Central memory CD8-positive, alpha-beta T cell (primary cell): Measurements from ENCODE around the gene TANGO6.

Experiments used
- ATAC-seq: fragments of 150-1000 bp; cut with Tn5 transposase; replicated peaks from 2 replicates; pipeline ENCODE4 v1.10.0; 2022; ENCODE audit warnings: mild to moderate bottlenecking, moderate FRiP score, moderate number of reproducible peaks; ENCODE audit not compliant: poor library complexity, severe bottlenecking; ENCODE audit errors: extremely low read depth
- DNase-seq, 2 donors: peaks; one replicate each; pipeline ENCODE4 v3.0.0; 2021; ENCODE audit warnings: low spot score in 2 of 2
- H3K27ac Mint-ChIP-seq: one replicate; pipeline ENCODE4 v1.8.0; 2022; ENCODE audit warnings: low read depth, mild to moderate bottlenecking, moderate library complexity, mixed read lengths
- H3K27me3 Mint-ChIP-seq: one replicate; pipeline ENCODE4 v1.8.0; 2022; ENCODE audit warnings: mixed read lengths
- H3K36me3 Mint-ChIP-seq: one replicate; pipeline ENCODE4 v1.8.0; 2022; ENCODE audit warnings: mild to moderate bottlenecking, moderate library complexity, mixed read lengths; ENCODE audit not compliant: insufficient read depth
- H3K4me1 Mint-ChIP-seq: one replicate; pipeline ENCODE4 v1.8.0; 2022; ENCODE audit warnings: mixed read lengths
- H3K4me3 Mint-ChIP-seq: one replicate; pipeline ENCODE4 v1.8.0; 2022; ENCODE audit warnings: mild to moderate bottlenecking, moderate library complexity, mixed read lengths
- H3K9me3 Mint-ChIP-seq: one replicate; pipeline ENCODE4 v1.8.0; 2022; ENCODE audit warnings: mixed read lengths

TANGO6 gene

DNA sequence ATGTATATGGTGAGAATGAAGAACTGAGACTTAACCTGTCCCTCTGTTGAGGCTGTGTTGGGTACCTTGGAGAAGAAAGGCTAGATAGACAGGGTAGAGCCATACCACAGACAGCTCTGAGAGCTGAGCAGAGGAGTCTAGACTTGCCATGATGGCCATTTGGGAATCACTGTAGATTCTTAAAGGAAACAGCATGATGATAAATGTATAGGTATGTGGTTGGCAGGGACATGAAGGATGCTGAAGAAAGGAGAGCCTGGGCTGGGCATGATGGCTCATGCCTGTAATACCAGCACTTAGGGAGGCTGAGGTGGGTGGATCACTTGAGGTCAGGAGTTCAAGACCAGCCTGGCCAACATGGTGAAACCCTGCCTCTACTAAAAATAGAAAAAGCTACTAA lies 147.7 kb downstream of the TANGO6 start:
- H3K36me3 Mint-ChIP-seq = peaks cover 1% of the 10 kb centered on the region
- H3K4me3 Mint-ChIP-seq = no peak overlapping the region
- H3K27ac Mint-ChIP-seq = no peak overlapping the region
- no peaks in the 10 kb centered on the region for H3K4me1 Mint-ChIP-seq
- H3K27me3 Mint-ChIP-seq = no peaks in the 10 kb centered on the region
- DNase-seq (no peak), ATAC-seq (no peak)
- no peaks in the 10 kb centered on the region for H3K9me3 Mint-ChIP-seq

DNA sequence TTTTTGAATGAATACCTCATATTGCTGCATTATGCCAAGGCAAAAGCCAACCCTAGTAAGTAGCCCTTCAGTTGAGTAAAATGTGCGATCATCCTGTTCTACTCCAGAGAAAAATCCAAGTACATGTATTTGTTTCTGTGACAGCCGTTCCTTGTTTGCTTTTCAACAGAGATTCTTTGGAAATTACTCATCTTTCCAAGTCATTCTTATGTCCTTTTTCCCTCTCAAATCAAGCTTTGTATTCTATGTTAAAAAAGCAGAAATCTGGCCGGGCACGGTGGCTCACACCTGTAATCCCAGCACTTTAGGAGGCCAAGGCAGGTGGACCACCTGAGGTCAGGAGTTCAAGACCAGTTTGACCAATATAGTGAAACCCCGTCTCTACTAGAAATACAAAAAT lies 149.2 kb downstream of the TANGO6 start:
- Mint-ChIP-seq H3K4me1 (no peaks in the 10 kb centered on the region), H3K4me3 (no peak overlapping the region), H3K27ac (no peak overlapping the region), H3K36me3 (peaks cover 1% of the 10 kb centered on the region), H3K27me3 (no peaks in the 10 kb centered on the region), H3K9me3 (no peaks in the 10 kb centered on the region)
- no peak for ATAC-seq
- no peak for DNase-seq

DNA sequence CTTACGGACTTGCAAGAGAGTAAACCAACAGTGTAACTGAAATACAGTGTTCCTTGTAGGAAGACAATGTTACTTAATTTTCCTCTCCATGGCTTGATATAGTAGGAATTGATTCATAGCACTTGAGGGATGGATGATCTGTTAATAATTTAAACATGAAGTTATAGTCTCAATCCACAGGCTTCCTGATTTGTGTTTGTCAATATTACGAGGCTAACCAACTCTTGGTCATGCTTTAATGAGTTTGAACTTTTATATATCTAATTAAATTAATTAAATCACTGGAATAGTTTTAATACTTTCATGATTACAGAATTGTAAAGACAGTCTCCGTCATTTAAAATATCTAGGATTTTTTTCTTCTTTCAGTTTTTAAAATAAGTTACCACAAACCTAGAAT lies 150.1 kb downstream of the TANGO6 start:
- no peak overlapping the region for H3K4me3 Mint-ChIP-seq
- DNase-seq = no peak
- H3K9me3 Mint-ChIP-seq = no peaks in the 10 kb centered on the region
- no peak for ATAC-seq
- no peaks in the 10 kb centered on the region for H3K27me3 Mint-ChIP-seq
- H3K27ac Mint-ChIP-seq = no peak overlapping the region
- no peaks in the 10 kb centered on the region for H3K4me1 Mint-ChIP-seq
- H3K36me3 Mint-ChIP-seq = peaks cover 1% of the 10 kb centered on the region

DNA sequence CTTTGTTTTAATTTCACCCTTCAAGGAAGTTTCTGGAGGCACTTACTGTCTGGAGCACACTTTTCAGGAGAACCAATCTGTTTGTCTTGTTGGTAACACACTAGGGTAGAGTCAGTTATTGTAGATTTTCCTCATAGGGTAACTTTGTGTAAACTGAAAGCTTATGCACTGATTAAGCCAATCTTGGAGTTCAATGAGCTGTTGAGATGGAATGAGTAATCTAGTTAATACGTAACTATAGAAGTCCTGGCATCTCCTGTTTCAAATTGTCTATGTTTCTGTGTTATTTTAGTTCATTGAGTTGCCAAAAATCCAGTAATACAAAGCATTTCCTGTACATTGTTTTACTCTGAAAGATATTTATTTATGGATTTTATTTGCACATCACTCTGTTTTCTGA lies 150.6 kb downstream of the TANGO6 start:
- Mint-ChIP-seq H3K36me3 (peaks cover 1% of the 10 kb centered on the region), H3K27me3 (no peaks in the 10 kb centered on the region), H3K27ac (no peak overlapping the region), H3K4me3 (no peak overlapping the region), H3K9me3 (no peaks in the 10 kb centered on the region), H3K4me1 (no peaks in the 10 kb centered on the region)
- ATAC-seq = no peak
- no peak for DNase-seq

DNA sequence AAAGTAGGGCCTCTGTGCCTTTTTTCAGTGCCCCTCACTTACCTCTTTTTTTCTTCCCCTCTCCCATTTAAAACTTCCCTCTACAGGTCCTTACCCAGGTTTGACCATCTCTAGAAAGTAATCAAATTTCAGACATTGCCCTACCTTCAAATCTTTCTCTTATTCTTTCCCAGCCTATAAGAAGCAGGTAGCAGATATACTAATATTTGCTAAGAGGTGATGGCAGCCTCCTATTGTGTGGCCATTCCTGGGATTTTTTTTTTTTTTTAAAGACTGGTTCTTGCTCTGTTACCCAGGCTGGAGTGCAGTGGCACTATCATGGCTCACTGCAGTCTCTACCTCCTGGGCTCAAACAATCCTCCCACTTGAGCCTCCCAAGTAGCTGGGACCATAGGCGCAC lies 151.0 kb downstream of the TANGO6 start:
- Mint-ChIP-seq H3K9me3 (no peaks in the 10 kb centered on the region), H3K27ac (no peak overlapping the region), H3K36me3 (no peaks in the 10 kb centered on the region), H3K27me3 (no peaks in the 10 kb centered on the region), H3K4me3 (no peak overlapping the region), H3K4me1 (no peaks in the 10 kb centered on the region)
- DNase-seq (no peak), ATAC-seq (no peak)

DNA sequence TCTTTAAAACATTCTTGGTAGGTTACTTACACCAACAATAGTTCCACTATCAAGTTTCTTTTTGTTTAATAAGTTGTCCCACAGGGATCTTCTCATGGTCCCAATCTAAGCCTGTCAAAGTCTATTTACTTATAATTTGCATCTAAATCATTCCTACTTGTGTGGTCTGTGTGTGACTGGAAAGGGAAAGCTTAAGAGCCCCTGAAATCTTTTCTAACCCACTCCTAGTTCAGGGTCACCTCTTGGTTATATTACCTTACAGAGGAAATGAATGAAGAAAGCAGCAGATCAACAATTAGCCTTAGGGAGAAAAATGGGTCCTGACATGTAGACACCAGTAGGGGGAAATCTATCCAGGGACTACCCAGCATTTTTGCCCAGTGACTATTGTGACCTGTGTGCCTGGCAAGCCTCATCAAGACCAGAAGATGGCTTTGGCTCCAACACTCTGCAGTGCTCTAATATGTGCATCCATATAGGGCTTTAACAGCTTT lies 151.7 kb downstream of the TANGO6 start:
- no peak for DNase-seq
- Mint-ChIP-seq H3K4me1 (no peaks in the 10 kb centered on the region), H3K27ac (no peak overlapping the region), H3K36me3 (no peaks in the 10 kb centered on the region), H3K27me3 (no peaks in the 10 kb centered on the region), H3K4me3 (no peak overlapping the region), H3K9me3 (no peaks in the 10 kb centered on the region)
- ATAC-seq = no peak

DNA sequence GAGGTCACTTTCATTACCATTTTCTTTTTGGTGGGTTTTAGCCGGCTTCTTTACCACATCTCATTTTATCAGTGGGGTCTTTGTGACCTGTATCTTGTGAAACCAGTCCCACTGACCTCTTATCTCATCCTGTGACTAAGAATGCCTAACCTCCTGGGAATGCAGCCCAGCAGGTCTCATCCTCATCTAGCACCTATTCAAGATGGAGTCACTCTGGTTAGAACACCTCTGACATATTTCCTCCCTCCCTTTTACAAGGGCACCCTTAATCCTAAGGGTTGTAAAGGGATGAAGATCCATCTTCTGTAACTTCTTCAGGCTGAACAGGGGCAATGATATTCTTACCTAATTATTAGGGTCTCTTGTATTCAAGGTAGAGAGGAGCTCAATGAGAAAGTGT lies 154.2 kb downstream of the TANGO6 start:
- Mint-ChIP-seq H3K4me1 (no peaks in the 10 kb centered on the region), H3K36me3 (no peaks in the 10 kb centered on the region), H3K27me3 (no peaks in the 10 kb centered on the region), H3K9me3 (no peaks in the 10 kb centered on the region), H3K4me3 (no peak overlapping the region), H3K27ac (no peak overlapping the region)
- no peak for DNase-seq
- no peak for ATAC-seq

DNA sequence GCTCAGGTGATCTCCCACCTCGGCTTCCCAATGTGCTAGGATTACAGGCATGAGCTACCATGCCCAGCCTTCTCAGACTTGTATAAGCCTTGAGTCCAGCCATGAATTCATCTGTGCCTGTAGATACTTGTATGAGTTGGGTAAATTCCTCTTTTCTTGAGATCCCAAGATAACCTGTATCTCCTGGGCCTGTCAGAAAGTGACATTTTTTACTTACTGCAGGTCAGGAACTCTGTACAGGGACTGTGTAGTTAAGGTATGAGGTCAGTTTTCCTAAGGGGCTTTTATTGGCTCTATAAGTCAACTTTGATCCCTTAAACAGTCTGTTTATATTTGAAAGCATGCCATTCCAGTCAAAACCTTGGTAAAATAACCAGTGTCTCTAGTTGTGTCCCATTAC lies 155.8 kb downstream of the TANGO6 start:
- Mint-ChIP-seq H3K27me3 (no peaks in the 10 kb centered on the region), H3K36me3 (peaks cover 2% of the 10 kb centered on the region), H3K27ac (no peak overlapping the region), H3K4me3 (no peak overlapping the region), H3K4me1 (no peaks in the 10 kb centered on the region), H3K9me3 (no peaks in the 10 kb centered on the region)
- DNase-seq (no peak), ATAC-seq (no peak)

DNA sequence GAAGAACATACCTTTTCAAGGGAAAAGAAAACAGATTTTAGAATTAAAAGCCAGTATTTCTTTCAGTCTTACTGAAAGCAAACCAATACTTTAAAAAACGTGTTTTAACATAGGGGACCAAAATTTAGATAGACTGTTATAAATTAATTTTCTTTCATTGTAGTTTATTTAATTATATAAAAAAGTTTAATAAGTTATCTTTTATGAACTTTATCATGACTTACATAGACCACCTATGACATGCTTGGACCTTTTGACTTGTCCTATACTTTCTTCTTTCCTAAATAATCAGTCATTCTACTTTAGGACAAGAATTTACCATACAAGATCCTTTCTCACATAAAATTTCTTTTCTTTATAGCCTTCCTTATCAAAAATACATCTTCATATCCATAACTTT lies 160.2 kb downstream of the TANGO6 start:
- DNase-seq = no peak
- ATAC-seq = no peak
- H3K36me3 Mint-ChIP-seq = peaks cover 3% of the 10 kb centered on the region
- H3K9me3 Mint-ChIP-seq = no peaks in the 10 kb centered on the region
- H3K27me3 Mint-ChIP-seq = no peaks in the 10 kb centered on the region
- H3K4me3 Mint-ChIP-seq = no peak overlapping the region
- no peaks in the 10 kb centered on the region for H3K4me1 Mint-ChIP-seq
- H3K27ac Mint-ChIP-seq = no peak overlapping the region

DNA sequence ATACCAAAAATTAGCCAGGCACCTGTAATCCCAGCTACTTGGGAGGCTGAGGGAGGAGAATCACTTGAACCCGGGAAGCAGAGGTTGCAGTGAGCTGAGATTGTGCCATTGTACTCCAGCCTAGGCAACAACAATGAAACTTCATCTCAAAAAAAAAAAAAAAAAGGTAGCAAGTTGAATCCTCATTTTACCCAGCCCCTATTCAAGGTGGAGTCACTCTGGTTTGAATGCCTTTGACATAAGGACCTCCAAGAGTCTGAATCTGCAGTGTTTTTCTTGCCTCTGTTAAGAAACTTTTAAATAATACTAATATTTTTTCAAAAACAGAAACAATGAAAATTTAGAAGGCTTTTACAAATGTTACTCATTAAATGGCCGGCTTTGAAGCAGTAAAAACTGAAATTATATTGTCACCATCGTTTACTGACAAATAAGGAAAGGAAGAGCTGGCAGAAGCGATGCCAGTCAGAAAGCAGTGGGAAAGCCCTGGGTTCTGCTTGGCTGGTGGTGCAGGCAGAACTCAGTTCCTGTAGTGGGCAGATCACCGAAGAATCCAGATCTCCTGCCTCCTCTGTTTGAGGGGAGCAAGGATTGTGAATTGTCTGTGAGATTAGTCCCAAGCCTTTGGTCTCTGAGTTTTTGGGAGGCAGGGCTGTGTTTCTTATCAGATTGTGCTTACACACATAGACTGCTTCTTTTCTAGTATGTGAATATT lies 162.5 kb downstream of the TANGO6 start:
- peaks cover 13% of the 10 kb centered on the region for H3K36me3 Mint-ChIP-seq

DNA sequence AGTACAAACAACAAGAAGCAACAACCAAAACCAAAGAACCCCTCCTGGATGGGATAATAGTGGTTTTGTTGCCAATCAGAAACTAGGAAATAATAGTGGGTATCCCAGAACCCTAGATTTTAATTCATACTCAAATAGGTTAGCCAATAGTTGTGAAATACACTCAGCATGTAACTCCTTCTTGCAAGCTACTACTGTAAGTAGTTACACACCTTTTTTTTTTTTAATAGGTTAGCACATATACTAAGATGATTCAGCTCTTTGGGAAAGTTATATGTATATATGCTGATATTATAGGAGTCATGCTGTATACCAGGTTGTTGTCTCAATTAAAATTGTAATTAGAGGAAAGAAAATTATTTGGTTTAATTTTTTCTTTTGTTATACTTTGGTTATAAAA lies 169.6 kb downstream of the TANGO6 start:
- no peak overlapping the region for H3K27ac Mint-ChIP-seq
- no peaks in the 10 kb centered on the region for H3K27me3 Mint-ChIP-seq

More for the DNA sequence above, 162.5 kb downstream of the TANGO6 start:
- H3K4me3 Mint-ChIP-seq = no peak overlapping the region
- DNase-seq (no peak), ATAC-seq (no peak)
- H3K27me3 Mint-ChIP-seq = no peaks in the 10 kb centered on the region
- no peak overlapping the region for H3K27ac Mint-ChIP-seq
- H3K4me1 Mint-ChIP-seq = no peaks in the 10 kb centered on the region
- H3K9me3 Mint-ChIP-seq = no peaks in the 10 kb centered on the region

DNA sequence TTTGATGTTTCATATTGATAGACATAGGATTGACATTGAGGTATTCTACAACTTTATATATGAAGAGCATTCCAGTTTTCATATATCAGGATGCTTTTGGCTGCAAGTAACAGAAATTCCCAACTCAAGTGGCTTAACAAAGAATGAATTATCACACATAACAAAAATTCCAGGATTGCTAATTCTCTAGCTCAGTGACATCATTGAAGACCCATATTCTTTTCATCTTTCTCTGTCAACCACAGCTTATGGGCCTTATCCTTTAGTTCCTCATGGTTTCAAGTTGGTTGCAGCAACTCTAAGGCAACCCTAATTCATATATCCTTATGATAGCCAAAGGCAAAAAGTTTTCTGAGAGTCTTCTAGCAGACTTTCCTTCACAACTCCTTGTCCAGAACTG lies 170.7 kb downstream of the TANGO6 start:
- DNase-seq (no peak), ATAC-seq (no peak)
- no peaks in the 10 kb centered on the region for H3K4me1 Mint-ChIP-seq
- H3K27ac Mint-ChIP-seq = no peak overlapping the region
- H3K36me3 Mint-ChIP-seq = peaks cover 14% of the 10 kb centered on the region
- no peak overlapping the region for H3K4me3 Mint-ChIP-seq
- no peaks in the 10 kb centered on the region for H3K27me3 Mint-ChIP-seq
- H3K9me3 Mint-ChIP-seq = no peaks in the 10 kb centered on the region

More for the DNA sequence above, 169.6 kb downstream of the TANGO6 start:
- Mint-ChIP-seq H3K9me3 (no peaks in the 10 kb centered on the region), H3K4me1 (no peaks in the 10 kb centered on the region), H3K36me3 (peaks cover 17% of the 10 kb centered on the region), H3K4me3 (no peak overlapping the region)
- DNase-seq (no peak), ATAC-seq (no peak)

DNA sequence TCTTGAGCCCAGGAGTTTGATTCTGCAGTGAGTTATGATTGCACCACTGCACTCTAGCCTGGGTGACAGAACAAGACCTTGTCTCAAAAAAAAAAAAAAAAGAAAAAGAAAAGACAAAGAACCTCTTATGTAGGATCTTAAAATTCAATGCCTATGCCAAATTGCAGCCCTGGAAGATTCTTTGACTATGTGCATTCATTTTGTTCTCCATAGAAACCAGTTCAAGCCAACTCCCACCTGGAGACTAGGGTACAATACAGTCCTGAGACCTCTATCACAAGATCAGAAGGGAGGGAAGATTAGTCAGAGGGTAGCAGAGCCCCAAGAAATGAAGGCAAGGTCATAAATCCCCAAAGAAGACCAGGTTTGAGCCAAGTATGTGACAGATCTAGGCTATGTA lies 171.5 kb downstream of the TANGO6 start:
- Mint-ChIP-seq H3K27me3 (no peaks in the 10 kb centered on the region), H3K9me3 (no peaks in the 10 kb centered on the region), H3K4me3 (no peak overlapping the region), H3K4me1 (no peaks in the 10 kb centered on the region), H3K27ac (no peak overlapping the region), H3K36me3 (peaks cover 10% of the 10 kb centered on the region)
- ATAC-seq (no peak), DNase-seq (no peak)
